ENCODE data around the gene CHORDC1.

- TF ChIP-seq, protein P1, sequence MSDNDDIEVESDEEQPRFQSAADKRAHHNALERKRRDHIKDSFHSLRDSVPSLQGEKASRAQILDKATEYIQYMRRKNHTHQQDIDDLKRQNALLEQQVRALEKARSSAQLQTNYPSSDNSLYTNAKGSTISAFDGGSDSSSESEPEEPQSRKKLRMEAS (IDR thresholded peaks at IDR 0.05; ENCODE audit: low read depth, low read length) = no peak
- TF ChIP-seq POLR2A (IDR thresholded peaks at IDR 0.05; ENCODE audit: extremely low read depth, insufficient read length) = no peak
- no peak for TF ChIP-seq CTCF (IDR thresholded peaks at IDR 0.05; ENCODE audit: low read depth, low read length)
- no peak for TF ChIP-seq MYC (IDR thresholded peaks at IDR 0.05; ENCODE audit: low read depth, low read length)
These were observed 20.7 kb upstream of the CHORDC1 start for GRCh38 chr11:90243534-90243933.
